ENCODE measurements around the gene SORCS3. TPM values are rescaled to one million over a fixed set of nuclear protein-coding genes. Genes with fewer than 3 reads are reported as not detected.

The SORCS3 gene
- total and polyA plus RNA-seq, 2 of the 4 experiments (the other 2 are of a cell fraction) = not detected

DNA sequence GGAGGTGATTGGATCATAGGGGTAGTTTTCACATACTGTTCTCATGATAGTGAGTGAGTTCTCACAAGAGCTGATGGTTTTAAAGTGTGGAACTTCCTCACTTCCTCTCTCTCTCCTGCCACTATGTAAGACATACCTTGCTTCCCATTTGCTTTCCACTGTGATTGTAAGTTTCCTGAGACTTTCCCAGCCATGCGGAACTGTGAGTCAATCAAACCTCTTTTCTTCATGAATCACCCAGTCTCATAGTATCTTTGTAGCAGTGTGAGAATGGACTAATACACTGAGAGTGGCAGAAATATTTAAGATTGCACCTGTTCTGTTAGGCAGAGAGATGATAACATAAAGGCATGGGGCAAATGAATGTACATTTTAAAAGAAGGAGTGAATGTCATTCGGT is 507.8 kb downstream of the SORCS3 start:
- dilution Hi-C loops (cut with HindIII; ENCODE audit: low sequenced_read_pairs, unreplicated experiment) = no loop called here
- in situ Hi-C loops (cut with MboI; ENCODE audit: low sequenced_read_pairs) = no loop called here
- no peaks in the 10 kb centered on the region for H4K20me1 ChIP-seq (ENCODE audit: insufficient read depth, low read length)
- no peak overlapping the region for H3K14ac ChIP-seq (replicated peaks; ENCODE audit: low read depth, low read length)
- no peak overlapping the region for H3K27ac ChIP-seq (ENCODE audit: insufficient read depth, low read length)
- H3K79me1 ChIP-seq (ENCODE audit: low read depth in 1 of 2, low read length in 2 of 2) = no peaks in the 10 kb centered on the region
- intact Hi-C loops (cut with micrococcal nuclease) = no loop called here
- no peak overlapping the region for H2AK5ac ChIP-seq (ENCODE audit: low read depth, low read length)
- no peak overlapping the region for H3K18ac ChIP-seq (ENCODE audit: low read depth, low read length)
- no peak overlapping the region for H4K91ac ChIP-seq (ENCODE audit: insufficient read depth, low read depth, low read length)
- no peak overlapping the region for H2BK20ac ChIP-seq (ENCODE audit: low read depth, low read length)
- ATAC-seq (ENCODE audit: low read depth) = no peak
- H3K9me1 ChIP-seq (ENCODE audit: insufficient read depth, low read length) = no peaks in the 10 kb centered on the region
- H2AFZ ChIP-seq (replicated peaks; ENCODE audit: low read length, poor library complexity) = no peak overlapping the region
- H4K8ac ChIP-seq (ENCODE audit: low read depth in 2 of 2, low read length in 2 of 2) = no peak overlapping the region
- TF ChIP-seq MAFK (IDR thresholded peaks at IDR 0.05; ENCODE audit: low read depth, low read length) (no peak), NFE2L2 (IDR thresholded peaks at IDR 0.05; ENCODE audit: low read depth, low read length) (no peak), BHLHE40 (IDR thresholded peaks at IDR 0.05; ENCODE audit: low read depth, low read length) (no peak), RAD21 (IDR thresholded peaks at IDR 0.05; ENCODE audit: low read length) (no peak), FOS (IDR thresholded peaks at IDR 0.05; ENCODE audit: low read depth, low read length) (no peak), USF2 (IDR thresholded peaks at IDR 0.05; ENCODE audit: low read depth, low read length) (no peak), CHD1 (IDR thresholded peaks at IDR 0.05; ENCODE audit: low read depth, low read length) (no peak), CEBPB (IDR thresholded peaks at IDR 0.05; ENCODE audit: low read depth, low read length) (no peak)
- H3K4me2 ChIP-seq (ENCODE audit: low read depth, low read length) = no peak overlapping the region
- no peak for DNase-seq
- H3K27me3 ChIP-seq (ENCODE audit: control insufficient read depth, insufficient read depth, low read length) = no peaks in the 10 kb centered on the region
- H4K5ac ChIP-seq (ENCODE audit: low read depth, low read length) = no peak overlapping the region
- H3K9ac ChIP-seq (ENCODE audit: low read depth, low read length) = no peak overlapping the region
- no peak overlapping the region for H3K56ac ChIP-seq (ENCODE audit: extremely low read depth, insufficient read depth, low read length)
- H3K9me3 ChIP-seq (ENCODE audit: control insufficient read depth, insufficient read depth, low read length) = peaks cover 6% of the 10 kb centered on the region; the same call in 1 of the 2 replicates
- H3K4me1 ChIP-seq (ENCODE audit: control insufficient read depth, insufficient read depth, low read length) = no peaks in the 10 kb centered on the region
- H3K4ac ChIP-seq (ENCODE audit: low read depth, low read length) = no peak overlapping the region
- no peak overlapping the region for H3K23ac ChIP-seq (ENCODE audit: low read depth, low read length)
- ChIA-PET CTCF (no interaction called here), POLR2A (ENCODE audit: unreplicated experiment) (no interaction called here)
- H2BK5ac ChIP-seq (ENCODE audit: low read depth, low read length, poor library complexity, severe bottlenecking) = no peak overlapping the region
- no peak overlapping the region for H2BK15ac ChIP-seq (ENCODE audit: low read depth, low read length)
- H3K36me3 ChIP-seq (ENCODE audit: control insufficient read depth, insufficient read depth, low read length) = no peaks in the 10 kb centered on the region
- no TSS peak for BruUV-seq (replicated peaks)
- H2BK120ac ChIP-seq (ENCODE audit: low read depth, low read length) = no peak overlapping the region
- H2AK9ac ChIP-seq (replicated peaks; ENCODE audit: low read depth, low read length, poor library complexity) = no peak overlapping the region
- no CpG with 5 or more reads among the region's 2 CpGs for WGBS, 2 experiments (ENCODE audit: extremely low coverage in 2 of 2, insufficient read length in 1 of 2)
- no peak overlapping the region for H3K4me3 ChIP-seq (ENCODE audit: insufficient read depth, low read depth, low read length)

Measured in IMR-90 (cell line).